ENCODE results near the gene WNK2.

The WNK2 gene

DNA sequence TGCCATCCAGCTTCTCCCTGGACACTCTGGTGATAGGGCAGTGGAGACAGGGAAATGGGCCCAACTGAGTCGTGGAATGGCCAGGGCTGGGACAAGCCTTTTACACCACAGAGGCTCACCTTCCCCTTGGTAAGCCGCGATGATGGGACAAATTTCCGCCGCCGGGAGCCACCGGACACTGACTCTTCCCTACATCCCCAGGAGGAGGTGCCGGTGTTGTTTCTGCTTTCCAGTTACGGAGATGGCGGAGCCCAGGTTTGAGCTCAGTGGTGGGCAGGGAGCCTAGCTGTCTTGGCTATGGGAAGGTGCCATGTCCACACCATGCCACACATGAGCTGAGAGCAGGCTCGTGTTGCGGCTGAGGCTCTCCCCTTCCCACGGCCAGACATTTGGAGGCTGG, 19.9 kb upstream of the WNK2 start:
- DNase-seq, result no peak

DNA sequence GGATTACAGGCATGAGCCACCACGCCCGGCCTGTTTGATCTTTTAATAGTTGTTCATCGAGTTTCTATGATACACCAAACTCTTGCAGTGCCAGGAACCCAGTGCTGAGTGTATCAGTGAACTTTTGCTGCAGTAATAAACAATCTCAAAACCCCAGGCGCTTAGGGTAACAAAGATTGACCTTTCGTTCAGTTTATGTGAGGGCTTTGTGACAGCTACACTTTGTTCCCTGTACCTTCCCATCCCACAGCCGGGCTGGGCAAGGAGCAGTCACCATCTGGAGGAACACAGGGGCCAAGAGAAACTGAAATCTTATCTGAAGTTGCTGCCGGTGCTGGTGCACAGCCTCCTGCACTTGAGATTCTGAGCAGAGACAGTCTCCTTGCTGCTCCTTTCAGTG, 17.2 kb upstream of the WNK2 start:
- DNase-seq, result no peak

DNA sequence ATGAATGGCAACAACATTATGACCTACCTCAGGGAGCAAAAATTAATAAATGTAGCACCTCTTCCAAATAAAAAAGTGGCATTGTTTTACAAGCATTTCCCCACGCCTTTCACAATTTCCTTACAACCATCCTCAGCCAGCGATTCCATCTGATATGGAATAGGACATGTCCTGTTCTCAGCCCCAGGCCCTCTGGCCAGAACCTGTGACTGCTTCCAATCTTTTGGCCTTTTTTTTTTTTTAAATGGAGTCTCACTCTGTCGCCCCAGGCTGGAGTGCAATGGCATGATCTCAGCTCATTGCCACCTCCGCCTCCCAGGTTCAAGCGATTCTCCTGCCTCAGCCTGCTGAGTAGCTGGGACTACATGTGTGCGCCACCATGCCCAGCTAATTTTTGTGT, 16.8 kb upstream of the WNK2 start:
- no peak for DNase-seq

DNA sequence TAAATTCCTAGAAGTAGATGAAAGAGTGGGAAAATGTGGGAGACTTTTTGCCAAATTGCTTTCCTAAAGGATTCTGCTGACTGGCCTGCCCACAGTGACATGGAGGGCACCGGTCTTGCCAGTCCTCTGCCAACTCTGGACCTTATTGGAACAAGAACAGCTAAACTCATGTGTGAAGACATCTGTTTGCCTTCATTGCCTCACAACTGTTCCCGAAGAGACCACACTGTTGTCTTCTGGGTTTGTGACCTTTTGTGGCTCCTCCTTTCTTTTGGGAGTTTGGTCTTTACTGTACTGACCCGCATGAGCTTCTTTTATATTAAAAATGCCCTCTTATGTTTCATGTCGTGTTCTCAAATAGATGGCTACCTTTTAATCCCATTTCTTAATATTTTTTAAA, 16.1 kb upstream of the WNK2 start:
- DNase-seq, result no peak

DNA sequence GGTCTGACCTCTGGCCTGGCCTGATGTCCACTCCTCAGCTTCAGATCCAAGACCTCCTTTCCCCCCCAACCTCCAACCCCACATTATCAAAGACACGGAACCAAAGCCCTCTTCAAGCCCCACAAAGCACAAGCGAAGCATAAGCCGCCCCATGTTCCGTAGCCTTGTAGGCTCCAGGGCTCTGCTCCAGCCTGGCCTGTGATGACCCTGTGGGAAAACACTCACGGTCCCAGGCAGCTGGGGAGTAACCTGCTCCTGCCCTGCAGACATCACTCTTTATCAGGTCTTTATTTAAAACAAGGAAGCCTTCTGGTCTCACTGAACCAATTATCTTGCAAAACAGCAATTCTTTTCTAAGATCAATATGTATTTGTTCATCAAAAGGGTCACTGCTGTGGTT, 15.4 kb upstream of the WNK2 start:
- DNase-seq, result no peak

DNA sequence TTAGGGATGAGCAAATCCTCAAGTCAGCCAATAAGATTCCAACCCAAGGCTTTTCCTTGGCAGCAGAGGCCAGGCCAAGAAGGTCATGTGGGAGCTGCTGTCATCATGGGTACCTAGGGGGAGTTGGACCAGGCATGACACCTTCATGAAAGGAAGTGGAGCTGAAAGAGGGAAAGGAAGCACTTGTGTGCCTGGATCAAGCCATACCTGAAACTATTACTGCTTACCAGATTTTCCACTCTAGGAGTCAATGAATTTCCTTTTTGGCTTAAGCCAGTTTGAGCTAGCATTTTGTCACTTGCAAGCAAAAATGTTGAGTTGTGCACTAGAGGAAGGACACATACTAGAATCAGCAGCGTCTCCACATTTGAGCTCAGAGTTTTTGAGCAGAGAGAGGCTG, 14.5 kb upstream of the WNK2 start:
- DNase-seq, result no peak

DNA sequence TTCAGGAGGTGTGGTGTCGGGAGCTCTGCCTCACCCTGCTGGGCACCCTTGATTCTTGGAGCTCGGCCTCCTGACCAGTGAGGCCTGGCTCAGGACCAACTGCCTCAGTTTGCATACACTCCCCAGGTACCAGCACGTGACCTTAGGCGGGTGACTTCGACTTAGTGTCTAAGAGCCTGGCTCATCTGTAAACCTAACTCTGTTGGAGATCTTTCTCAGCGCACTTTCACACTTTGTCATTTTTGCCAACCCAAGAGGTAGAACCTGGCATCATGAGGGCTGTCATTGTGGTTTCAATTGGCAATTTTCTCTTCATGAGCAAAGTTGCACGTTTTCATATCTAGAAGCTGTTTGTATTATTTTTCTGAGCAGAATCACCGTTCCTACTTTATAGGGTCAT, 13.4 kb upstream of the WNK2 start:
- no peak for DNase-seq

DNA sequence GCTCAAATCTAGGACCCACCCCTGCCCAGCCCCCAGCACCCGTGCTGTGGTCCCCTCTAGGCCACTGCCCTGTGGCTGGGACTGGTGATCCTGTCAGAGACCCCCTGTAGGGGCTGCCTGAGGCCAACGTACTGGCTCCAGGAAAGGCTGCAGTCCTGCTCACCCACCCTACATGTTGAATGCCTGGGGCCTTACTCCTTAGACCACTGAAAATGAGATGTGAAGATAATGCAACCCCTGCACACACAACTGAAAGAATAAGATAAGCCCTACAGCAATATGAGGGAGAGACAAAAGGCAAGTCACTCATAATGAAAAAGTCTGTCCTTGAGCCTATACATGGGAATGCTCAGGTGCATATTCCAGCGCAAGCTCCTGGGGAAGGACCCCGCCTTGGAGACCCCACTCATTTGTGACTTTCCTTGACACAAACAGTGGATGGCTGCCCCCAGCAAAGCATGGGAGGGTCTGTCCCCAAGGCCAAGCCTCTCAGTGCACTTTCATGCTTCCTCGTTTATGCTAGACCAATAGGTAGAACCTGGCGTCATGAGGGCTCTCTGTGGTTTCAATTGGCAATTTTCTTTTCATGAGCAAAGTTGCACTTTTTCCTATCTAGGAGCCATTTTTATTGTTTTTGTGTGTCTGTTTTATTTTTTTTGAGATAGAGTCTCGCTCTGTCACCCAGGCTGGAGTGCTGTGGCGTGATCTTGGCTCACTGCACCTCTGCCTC, 12.5 kb upstream of the WNK2 start:
- no peak for DNase-seq

DNA sequence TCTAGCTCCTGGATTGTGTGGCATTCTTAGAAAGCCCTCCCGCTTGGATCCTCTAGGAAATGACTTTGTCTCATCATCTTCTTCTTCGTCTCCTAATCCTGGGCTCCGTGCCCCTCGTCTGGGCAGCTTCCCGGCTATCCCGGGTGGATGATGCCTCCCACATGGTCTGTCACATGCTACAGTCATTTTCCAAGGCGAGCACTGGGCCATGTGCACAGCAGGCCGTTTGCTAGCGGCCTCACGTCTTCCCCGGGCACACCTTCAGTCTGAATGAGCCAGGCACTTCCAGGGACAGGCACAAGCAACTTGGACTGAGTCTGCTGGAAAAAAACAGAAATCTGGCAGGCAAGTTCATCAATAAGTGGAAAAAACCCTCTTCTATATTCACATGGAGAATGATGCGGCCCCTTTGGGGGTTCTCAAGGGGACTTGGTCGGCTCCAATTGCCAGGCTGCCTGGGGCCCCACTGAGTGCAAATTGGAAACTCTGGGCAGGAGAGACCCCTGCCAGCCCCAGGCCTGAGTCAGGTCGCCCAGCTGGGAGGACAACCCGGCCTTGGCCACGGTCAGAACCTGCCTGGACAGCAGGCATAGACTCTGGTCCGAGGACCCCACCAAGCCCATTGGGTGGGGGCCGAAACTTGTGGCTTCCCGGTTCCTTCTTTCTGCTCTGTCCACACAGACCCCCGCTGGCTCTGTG, 11.1 kb upstream of the WNK2 start:
- DNase-seq, result no peak

DNA sequence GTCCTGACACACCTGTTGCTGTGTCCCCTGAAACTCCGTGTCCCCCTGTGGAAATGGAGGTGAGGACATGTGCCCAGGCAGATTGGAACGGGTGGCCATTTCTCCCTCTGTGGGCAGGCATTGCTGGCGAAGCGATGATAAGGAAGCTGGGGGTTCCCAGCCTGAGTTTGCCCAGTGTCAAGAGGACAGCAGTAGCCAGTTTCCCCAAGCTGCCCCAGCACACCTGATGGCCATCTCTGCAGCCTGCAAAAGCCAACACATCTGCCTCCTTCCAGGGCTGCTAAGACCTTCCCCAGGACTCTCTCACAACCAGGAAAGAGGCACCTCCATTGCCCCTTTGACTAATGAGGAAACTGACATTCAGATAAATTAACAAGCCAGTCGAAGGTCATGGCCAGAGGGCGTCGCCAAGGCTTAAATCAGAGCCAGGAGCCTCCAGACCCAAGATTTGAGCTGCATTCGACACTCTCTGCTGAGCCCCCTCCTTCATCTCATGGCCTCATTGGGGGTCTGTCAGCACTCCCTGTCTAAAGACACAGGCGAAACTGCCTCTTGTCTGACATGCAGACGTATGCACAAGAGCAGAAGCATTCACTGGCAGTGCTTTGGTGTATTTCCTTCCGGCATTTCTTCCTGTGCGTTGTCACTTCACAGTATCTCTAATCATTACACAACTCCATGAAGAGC, 10.4 kb upstream of the WNK2 start:
- no peak for DNase-seq

DNA sequence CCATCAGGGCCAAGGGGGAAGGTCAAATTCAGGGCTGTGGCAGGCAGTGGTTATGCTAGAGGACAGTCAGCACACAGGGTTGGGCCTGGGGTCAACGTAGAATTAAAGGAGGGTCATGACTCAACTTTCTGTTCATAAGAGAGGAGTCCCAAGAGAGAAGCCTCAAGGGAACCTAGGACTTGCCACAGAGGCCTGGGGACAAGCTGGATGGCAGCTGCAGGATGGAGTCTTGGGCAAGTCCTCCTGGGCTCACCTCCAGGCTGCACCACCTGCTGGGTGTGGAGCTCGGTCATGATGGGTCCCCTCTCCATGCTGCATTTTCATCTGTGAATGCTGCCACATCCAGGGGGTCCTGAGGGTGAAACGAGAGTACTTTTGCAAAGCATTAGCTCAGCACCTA, 9.0 kb upstream of the WNK2 start:
- DNase-seq, result no peak

DNA sequence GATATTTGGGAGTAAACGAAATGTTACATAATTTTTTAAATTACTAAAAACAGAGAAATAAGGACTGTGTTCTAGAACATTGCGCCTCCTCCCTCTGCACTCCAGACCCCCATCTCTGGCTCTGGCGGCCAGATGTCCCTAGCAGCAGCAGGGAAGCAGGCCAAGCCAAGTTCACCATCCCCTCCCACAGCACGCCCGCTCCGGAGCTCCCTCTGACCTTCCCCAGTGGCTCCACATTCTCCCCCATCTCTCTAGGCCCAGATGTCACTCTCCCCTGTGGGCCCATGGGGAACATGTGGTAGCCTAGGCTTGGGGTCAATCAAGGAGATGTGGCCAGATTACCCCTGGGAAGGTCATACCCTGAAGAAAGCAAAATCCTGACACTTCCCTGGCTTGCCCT, 6.3 kb upstream of the WNK2 start:
- DNase-seq, result no peak

DNA sequence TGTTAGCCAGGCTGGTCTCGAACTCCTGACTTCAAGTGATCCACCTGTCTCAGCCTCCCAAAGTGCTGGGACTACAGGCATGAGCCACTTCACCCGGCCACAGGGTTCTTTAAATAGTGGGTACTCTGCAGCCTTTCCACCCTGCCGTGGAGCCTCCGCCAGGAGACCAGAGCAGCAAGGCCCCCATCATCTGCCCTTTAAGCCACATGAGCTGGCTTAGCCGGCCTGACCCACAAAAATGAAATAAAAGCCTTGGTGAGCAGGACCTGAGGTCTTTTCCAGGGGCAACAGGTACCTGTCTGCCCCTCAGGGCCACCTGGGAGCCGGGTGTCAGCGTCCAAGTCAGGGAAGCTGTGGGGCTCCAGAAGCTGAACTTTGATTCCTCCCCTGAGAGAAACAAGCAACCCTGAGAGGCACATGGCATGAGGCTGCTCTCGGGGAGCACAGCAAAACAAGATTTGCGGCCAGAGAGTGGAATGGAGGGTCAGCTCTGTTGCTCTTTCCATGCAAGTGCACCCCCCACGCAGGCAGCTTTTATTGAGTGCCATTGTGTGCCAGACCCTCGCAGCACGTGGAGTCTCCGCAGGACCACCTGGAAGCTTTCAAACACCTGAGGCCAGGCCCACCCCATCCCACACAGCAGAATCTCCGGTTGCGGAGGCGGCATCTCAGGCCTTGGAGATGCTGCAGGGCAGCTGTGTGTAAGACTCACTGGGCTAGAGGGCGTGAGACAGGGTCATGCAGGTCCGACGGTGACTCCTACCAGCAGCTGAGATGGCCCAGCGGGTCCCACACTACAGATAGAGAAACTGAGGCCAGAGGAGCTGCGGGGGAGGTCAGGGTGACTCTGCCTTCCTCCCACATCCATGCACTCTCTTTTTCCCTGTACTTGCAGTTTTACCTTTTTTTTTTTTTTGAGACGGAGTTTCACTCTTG, 4.8 kb upstream of the WNK2 start:
- DNase-seq, result no peak

DNA sequence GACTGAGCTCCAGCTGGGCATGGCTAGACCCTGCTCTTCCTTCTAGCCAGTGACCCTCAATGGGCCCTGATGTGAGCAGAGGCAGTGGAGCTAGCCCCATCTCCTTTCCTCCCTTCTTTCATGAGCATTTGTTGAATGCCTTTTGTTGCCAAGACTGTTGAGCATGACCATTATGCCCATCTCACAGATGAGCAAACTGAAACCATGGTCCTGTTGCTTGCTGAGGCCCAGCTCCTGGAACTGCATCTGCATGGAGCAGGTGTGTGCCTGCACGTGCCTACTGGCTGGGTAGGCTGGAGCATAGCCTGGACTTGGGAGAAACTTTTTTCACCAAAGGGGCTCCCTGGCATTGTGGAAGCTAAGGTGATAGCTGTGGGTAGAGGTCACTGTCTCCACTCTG, 3.0 kb upstream of the WNK2 start:
- DNase-seq, result no peak

DNA sequence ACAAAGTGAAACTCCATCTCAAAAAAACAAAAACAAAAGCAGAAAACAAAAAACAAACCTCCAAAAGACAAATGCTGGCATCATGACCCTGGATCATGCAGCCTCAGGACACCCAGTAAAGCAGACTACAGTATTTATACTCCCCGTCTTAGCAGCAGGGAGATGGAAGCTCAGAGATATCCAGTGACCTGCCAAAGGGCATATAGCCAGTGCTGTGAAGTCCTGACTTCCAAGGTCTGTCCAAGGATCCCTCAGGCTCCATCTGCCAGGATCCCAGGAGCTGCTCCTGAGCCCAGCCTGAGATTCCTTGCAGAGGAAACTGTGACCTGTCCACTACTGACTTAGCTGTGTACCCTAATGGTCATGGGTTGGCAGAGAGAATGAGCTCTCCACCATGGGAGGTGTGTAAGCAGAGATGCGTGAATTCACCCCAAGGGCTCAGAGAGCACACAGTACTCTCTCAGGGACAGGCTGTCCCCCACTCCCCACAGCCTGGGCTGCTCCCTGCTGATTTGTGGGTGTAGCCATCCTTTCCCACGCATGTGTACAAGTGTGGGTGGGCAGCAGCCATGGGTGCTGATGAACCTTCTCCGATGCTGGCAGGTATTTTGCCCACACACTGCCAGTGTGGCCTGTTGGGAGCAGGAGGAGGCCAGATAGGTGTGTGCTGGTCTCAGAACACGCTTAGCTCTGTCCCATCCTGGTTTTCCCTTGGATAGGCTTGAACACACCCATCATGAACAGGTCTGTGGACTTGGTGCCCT, 2.1 kb upstream of the WNK2 start:
- DNase-seq, result no peak

DNA sequence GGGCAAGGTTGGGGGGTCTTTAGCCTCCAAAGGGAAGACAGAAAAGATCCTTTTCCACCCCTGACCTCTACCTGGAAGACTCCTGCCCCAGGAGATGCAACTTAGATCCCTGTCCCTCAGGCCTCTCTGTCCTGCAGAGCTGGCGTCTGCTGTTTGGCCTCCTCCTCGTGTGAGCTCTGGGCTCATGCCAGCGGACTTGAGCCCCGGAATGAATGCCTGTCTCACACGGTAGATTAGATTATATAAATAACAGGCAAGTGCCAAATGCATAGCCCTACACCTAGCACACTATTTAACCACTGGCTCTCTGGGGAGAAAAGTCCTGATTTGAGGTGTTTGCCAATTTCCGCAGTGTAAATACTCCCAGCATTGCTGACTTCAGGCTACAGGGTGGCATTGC, 1.4 kb upstream of the WNK2 start:
- no peak for DNase-seq

DNA sequence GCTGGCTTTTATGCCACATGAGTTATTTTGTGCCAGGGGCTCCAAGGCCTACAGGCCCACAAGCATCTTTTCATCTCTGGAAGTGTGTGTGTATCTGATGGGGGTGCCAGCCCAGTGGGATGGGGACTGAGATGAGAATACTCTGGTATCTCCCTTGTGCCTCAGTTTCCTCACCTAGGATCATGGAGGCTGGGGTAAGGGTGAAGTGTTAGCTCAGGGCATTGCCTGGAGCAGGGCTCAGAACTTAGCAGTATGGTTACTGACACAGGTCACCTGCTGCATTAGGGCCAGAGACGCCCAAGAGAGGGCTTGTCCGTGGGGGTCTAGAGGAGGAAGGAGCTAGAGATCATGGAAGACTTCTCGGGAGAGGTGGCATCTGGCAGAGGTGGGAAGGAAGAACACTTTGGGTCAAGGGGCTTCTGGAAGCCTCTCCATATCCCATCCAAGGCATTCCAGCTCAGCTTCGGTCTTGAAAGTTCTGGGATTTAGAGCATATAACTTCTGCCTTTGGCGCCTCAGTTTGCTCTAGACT, 742 bp upstream of the WNK2 start:
- no peak for DNase-seq

DNA sequence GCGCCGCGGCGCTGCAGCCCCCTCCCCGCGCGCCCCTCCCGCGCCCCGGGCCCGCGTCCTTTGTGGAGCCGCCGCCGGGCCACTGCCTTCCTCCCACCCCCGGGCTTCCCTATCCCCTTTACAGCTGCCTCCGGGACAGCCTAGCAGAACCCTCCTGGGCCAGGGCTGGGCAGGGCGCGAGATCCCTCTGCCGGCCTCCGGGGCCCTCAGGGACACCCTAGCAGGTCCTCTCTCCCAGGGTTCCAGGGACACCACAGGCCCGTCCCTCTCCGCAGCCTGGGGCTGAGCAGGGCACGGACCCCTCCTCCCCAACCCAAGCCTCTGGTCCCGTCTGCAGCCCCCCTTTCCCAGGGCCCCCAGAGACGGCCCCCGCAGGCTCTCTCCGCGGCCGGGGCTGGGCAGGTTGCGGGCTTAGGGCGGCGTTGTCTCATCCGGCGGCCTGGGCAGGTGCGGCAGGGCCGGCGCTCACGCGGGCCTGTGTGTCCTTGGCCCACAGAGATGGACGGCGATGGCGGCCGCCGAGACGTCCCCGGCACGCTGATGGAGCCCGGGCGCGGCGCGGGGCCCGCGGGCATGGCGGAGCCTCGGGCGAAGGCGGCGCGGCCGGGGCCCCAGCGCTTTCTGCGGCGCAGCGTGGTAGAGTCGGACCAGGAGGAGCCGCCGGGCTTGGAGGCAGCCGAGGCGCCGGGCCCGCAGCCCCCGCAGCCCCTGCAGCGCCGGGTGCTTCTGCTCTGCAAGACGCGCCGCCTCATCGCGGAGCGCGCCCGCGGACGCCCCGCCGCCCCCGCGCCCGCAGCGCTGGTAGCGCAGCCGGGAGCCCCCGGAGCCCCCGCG, 710 bp downstream of the WNK2 start:
- no peak for DNase-seq

DNA sequence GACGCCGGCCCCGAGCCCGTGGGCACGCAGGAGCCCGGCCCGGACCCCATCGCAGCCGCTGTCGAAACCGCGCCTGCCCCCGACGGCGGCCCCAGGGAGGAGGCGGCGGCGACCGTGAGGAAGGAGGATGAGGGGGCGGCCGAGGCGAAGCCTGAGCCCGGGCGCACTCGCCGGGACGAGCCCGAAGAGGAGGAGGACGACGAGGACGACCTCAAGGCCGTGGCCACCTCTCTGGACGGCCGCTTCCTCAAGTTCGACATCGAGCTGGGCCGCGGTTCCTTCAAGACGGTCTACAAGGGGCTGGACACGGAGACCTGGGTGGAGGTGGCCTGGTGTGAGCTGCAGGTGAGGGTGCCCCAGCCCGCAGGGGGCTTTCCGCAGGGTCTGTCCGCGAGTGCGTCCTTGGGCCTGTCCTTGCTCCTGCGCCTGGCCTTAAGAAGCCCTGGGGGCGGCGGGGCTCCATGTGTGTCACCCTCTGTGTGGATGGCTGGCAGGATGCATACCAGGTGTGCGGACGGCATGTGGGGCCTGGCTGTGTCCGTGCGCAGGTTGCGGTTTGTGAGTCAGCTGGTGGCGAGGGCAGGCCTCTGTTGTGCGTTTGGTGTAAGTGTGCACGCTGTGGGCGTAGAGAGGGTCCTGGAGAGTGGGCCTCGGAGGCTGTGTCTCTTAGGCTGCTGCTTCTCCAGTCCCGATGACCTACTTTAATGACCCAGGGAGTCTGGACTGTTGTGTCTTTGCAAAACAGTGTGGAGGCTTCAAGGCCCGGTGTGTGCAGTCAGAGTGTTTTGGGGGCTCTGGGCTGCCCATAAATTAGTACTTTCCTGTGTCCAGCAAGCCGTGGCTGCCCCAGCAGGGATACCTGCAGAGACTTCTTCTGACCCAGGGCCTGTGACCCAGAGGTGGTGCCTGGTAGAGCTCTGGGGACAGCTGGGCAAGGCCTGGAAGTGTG, 1.6 kb downstream of the WNK2 start:
- DNase-seq, result no peak

Measured in NCI-H187 (cell line).